ENCODE results near the gene BMS1.
A peak's percentile ranks its signal among the peaks of the same experiment; 100 is the strongest.
"Not testable (repeated sequence)": the region's sequence is repeated elsewhere in the genome, so short reads cannot be mapped to it uniquely, and the experiment has no call there.

The BMS1 gene

DNA sequence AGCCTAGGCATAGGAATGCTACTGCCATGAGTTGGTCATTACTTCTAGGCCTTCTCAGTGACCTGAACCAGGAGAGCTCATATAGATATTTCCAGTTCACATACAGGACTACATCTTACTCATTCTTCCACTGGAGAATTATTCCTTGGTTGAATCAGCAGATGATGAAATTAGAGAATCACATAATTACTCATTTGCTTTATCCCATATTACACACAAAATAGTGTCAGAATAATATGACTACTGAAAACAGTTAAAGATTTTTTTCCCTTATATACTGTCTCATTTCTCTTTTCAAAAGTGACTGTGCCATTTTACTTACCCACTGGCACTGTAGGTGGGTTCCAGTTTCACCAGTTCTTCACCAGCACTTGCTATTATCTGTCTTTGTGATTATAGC lies 18.5 kb downstream of the BMS1 start:
- no peak for DNase-seq

DNA sequence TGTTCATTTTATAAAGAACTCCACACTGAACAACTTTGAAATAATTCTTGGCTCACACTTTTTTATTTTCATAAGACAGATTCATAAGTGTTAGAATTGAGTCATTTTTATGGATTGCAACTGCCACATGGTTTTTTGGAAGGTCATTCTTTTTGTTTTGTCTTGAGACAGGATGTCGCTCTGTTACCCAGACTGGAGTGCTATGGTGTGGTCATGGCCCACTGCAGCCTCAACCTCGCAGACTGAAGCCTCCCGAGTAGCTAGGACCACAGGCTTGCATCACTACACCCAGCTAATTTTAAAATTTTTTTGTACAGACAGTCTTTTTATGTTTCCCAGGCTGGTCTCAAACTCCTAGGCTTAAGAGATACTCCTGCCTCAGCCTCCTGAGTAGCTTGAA lies 20.3 kb downstream of the BMS1 start:
- DNase-seq, result no peak

DNA sequence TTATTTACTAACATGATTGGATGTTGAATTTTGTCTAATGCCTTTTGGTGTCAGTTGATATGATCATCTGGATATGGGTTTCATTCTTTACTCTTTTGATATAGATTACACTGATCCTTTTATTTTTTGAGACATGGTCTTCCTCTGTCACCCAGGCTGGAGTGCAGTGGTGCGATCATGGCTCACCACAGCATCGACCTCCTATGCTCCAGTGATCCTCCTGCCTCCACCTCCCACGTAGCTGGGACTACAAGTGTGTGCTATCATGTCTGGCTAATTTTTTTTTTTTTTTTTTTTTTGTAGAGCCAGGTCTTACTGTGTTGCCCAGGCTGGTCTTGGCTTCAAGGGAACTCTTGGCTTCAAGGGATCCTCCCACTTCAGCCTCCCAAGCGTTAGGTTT lies 27.1 kb downstream of the BMS1 start:
- no peak for DNase-seq

DNA sequence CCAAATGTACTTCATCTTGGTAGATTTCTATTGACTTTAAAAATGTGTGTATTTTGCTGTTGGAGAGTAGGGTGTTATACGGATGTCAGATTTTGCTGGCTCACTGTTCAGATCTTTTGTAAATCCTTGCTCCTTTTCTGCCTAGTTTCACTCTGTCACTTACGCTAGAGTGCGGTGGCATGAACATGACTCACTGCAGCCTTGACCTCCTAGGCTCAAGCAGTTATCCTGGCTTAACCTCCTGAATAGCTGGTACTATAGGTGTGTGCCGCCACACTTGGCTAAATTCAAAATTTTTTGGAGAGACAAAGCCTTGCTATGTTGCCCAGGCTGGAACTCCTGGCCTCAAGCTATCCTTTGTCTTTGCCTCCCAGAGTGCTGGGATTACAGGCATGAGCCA lies 29.4 kb downstream of the BMS1 start:
- DNase-seq, result no peak

DNA sequence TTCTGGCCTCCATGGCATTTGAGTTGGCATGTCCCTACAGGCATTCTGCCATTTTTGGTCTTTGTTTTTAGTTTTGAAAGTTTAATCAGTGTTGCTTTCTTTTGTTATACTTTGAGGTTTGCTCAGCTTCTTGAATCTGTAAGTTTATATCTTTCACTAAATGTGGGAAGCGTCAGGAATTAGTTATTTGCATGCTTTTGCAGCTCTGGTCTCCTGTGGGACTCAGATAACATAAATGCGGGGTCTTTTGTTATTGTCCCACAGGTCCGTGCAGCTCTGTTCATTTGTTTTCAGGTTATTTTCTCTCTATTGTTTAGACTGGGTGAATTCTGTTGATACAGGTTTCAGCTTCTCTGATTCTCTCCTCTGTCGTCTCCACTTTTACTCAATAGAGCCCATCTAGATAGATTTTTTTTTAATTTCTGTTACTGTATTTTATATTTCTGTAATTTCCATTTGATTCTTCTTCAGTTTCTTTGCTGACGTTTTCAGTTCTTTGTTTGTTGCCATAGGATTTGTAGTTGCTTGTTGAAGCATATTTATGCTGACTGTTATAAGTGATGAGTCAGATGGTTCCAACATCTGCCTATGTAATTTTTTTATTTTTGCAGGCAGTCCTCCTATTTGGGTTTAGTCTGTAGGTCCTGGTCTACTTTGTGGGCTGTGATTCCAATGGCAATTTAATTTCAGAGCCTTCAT lies 31.5 kb downstream of the BMS1 start:
- not testable (repeated sequence) for DNase-seq

DNA sequence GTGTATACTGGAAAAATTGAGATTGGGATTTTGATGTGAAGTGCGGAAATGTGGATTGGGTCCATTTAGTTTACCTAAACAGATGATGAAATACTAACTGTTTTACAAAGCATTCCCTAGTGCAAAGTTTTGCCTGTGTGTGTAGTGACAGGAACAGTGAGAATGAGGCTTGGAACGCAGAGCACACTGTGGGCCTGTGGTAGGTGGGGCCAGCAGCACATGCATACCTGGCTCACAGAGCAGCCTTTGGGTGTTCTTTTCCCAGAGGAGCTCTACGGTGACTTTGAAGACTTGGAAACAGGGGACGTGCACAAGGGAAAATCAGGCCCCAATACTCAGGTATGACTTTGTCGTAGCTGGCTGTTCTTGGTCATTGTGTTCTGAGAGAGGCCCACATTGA lies 33.7 kb downstream of the BMS1 start:
- DNase-seq, result not testable (repeated sequence)

DNA sequence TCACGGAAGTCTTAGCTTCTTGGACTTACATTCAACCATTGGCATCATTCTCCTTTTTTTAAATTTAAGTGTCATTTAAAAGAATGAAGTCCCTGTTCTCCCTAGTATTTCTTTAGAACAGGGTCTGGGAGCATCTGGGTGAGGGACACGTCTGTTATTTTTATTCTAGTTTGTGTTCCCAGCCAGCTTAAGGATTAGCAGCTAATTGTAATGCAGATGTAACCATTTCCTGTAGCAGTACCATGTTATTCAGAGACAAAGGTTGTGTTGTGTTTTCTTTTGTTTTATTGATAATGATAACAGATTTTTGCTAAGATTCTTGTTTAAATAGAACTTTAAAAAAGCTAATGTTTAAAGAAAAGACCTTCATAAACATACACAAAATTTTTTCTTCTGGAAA lies 34.3 kb downstream of the BMS1 start:
- DNase-seq, result no peak

DNA sequence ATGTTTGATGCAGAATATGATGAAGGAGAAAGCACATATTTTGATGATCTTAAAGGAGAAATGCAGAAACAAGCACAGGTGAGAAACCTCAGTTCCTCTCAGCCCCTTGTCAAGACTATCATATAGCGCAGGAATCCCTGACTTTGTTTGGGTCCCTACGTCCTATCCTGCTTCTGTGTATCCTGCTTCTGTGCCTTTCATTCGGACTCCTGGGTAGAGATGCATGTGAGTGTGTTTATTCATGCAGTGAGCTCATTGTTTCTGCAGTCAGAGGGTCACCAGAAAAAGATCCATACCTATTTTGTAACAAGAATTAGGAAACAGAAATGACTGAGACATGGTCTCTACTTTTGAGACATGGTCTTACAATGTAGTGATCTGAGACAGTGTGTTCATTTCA lies 34.8 kb downstream of the BMS1 start:
- DNase-seq, result not testable (repeated sequence)

DNA sequence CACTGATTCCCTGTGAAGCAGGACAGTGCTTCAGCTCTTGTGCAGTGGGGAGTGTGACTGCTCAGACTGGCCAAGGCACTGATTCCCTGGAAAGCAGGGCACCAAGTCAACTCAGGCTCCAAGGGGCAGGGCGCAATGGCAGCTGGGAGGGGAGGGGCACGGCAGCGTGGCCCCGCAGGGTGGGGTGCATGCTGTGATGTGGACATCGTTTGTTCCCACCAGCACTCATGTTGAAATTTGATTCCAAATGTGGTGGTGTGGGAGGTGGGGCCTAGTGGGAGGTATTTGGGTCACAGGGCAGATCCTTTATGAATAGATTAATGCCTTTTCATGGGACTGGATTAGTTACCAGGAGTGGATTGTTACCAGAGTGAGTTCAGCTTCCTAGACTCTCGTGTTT lies 44.2 kb downstream of the BMS1 start:
- not testable (repeated sequence) for DNase-seq

DNA sequence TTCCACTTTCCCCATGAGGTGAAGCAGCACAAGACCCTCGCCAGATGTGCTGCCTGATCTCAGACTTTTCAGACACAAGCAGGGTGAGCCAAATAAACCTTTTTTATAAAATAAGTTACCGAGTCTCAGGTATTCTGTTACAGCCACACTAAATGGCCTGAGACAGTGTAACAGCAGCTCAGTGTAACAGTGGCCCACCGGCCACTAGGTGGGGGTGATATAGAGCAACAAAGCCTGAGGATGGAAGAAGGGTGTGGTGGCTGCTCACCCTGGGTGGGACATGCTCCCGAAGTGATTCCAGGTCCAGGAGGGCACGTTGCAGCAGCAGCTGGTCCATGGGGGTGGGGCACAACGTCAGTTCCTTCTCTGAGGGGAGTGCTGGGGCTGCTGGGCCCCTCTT lies 44.6 kb downstream of the BMS1 start:
- no peak for DNase-seq

DNA sequence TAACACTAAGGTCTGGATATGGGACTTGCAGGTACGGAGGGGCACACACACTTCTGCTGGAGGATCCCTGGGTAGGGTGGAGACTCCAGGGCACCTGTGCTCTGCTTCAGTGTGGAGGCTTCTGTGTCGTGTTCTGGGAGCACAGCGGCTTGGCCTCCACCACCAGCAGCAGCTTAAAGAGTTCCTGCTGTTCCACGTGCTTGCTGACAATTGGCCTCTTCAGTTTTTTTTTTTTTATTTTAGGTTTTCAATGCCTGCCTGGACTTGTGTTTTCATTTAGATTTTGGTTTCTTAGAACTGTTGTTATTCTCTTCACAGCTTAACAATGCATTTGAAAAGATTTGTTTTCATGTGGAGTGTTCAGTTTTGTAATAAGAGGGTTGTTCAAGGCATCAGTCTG lies 45.8 kb downstream of the BMS1 start:
- not testable (repeated sequence) for DNase-seq

DNA sequence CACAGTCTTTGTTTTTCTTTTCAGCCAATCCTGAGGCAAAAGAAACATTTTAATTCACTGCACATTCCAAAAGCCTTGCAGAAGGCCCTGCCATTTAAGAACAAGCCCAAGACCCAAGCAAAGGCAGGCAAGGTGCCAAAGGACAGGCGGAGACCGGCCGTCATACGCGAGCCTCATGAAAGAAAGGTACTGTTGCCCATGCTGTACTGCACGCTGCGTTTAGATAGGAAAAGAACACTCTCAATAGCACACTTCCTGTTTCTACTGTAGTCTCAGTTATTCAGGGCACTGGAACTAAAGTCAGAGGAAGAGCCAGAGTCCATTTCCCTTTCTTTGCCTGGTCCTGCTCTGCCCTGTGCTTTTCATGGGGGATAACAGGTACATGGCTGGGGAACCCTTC lies 47.6 kb downstream of the BMS1 start:
- DNase-seq, result no peak

DNA sequence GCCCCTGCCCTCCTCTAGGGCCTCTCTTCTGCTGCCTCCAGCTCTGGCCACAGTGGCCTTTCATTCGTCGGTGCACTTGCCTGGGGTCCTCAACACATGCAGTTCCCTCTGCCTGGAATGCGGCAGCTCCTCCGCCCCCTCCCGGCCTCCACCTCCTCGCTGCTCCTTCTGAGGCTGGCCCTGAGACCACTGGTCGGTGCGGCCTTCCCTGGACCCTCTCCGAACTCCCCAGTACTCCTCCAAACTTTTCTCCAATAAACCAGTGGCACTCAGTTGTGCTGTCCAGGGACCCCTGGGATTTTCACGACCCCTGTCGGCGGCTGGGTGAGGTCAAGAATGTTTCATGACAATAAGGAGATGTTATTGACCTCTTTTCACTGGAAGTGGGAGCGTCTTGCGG lies 53.5 kb downstream of the BMS1 start:
- no peak for DNase-seq

DNA sequence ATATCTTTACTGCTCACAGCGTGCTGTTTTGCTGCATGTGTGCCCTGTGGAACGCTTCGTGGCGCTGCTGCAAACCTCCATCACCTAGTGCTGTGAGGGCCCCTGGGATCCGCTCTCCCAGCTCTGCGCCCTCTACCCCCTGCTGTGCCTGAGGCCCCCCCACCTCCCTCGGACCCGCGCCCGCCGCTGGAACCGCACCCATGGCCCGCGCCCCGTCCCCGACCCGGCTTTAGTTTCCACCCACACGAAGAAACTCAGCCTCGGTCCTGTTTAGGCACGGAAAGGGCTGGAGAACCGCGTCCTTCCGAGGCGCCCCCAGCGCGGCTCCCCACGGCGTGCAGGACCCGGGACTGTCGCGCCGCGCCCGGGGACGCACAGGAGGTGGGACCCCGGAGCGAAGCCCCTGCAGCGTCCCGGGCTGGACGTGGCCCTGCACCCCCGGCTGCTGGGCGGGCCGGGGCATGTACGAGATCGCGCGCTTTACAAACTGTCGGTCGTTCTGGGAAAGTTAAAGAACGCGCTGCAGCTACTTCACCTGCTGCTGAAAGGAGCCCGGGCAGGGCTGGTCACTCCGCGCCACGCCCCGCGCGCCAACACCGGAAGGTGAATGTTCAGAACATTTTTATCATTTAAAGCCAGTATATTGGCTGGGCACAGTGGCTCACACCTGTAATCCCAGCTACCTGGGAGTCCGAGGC lies 54.3 kb downstream of the BMS1 start:
- DNase-seq, result no peak

DNA sequence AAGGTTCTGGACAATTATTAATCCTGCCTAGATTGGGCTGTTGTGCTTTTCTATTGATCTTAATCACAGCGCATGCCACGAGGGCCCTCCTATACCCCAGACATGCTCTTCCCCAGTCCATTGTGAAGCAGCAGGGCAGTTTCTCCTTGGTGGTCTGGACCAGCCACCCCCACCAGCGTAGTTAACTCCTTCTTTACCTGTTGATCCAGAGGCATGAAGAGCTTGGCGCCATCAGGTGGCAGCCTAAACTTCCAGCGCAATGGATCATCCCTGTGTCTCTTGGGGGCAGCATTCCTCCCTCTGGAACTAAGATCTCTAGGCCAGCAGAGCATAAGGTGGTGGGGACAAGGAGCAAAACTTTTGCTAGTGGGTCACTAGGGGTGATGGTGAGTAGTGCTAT lies 62.2 kb downstream of the BMS1 start:
- DNase-seq, result not testable (repeated sequence)

DNA sequence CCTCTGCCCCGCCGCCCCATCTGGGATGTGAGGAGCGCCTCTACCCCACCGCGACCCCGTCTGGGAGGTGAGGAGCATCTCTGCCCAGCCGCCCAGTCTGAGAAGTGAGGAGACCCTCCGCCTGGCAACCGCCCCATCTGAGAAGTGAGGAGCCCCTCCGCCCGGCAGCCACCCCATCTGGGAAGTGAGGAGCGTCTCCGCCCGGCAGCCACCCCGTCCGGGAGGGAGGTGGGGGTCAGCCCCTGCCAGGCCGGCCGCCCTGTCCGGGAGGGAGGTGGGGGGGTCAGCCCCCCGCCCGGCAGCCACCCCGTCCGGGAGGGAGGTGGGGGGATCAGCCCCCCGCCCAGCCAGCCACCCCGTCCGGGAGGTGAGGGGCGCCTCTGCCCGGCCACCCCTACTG lies 64.7 kb downstream of the BMS1 start:
- DNase-seq, result not testable (repeated sequence)

DNA sequence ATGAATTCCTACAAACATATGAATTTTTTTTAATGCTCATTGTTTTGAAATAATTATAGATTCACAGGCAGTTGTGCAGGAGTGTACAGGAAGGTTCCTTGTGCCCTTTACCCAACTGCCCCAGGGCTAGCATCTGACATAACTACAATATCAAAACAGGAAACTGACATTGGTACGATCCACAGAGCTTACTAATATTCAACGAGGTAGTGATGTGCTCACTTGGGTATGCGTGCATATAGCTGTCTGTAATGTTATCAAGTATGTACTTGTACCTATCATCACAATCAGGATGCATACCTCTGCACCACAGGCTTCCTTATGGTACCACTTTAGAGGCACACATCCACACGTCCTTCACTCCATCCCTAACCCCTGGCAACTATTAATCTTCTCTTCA lies 68.3 kb downstream of the BMS1 start:
- DNase-seq, result no peak

DNA sequence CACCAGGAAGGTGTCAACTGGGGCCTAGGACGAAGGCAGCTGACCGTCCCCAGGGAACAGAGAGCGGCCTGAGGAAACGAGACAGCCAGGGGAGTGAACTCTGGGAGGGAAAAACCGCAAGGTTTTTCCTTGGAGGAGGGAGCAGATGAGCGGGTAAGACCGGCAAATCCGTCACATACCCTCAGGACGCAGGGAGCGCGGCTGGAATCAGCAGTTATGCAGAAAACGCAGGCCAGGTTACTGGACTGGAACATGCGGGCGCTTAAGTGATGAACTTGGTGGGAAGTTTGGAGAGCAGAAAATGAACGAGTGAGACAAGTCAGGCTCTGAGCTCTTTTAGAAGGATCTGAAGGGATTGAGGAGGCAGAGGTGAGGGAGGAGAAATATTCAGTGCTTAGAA lies 76.7 kb downstream of the BMS1 start:
- no peak for DNase-seq

DNA sequence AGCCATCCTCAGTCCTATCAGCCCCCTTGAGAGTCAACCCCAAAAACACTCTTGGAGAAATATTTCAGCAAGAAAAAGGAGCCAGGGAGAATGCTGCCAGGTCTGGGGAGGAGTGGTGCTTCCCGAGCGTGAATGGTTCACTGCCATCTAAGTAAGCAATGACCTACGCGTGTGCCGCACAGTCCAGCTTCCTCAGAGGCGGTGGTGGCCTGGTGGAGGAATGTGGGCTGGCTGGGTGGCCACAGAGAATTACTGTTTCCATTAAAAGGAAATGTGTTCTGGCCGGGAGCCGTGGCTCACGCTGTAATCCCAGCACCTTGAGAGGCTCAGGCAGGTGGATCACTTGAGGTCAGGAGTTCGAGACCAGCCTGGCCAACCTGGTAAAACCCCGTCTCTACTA lies 77.4 kb downstream of the BMS1 start:
- DNase-seq, result not testable (repeated sequence)

DNA sequence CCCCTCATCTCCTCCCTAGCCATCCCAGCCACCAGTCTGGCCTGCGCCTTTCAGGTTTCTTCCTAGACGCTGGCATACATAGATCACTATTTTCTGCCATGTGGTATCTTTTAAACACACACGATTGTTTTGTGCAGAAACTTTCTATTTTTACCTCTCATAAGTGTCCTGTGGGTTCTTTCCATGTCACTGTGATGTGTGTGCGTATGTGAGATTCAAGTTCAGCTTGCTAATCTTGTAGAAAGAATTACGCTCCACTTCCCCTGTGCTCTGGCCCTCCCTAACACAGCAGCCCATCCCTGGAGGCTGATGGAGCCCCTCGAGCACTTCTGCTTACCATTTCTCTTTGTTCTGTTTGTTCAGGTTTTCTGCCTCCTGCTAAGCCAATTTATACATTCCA lies 80.2 kb downstream of the BMS1 start:
- DNase-seq, result not testable (repeated sequence)

DNA sequence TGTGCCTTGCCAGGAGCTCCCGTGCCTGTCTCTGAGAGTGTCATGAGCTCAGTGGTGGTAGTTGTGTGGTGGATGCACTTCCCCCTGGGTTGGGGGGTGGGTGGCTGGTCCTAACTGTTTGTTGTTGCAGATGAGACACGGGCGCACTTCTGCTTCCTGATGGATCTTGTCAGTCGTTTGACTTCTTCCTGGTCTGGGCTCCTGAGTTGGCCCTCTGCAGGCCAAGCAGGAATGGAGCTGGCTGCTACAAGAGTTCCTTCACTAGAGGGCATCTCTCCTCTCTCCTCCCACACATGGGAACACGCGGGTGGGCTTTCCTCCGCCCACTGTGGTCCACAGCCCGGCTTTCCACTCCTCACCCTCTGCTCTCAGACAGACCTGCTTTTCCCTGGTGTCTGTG lies 82.0 kb downstream of the BMS1 start:
- no peak for DNase-seq

DNA sequence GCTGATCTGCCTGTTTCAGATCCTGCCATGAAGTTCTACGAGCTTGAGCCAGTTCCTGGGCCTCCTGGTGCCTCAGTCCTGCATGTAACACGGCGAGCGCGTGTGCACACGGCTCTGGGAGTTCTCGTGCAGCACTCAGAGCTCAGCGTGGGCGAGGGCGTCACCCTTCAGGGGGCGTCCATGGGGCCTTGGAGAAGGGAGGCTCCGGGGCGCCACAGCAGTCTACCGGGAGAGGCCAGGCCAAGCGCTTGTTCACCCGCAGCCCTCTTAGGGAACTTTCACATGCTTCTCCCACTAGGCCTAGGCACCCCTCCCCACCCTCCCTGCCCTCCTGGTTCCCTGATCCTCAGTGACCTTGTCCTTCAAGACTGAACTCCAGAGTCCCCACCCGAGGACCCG lies 83.1 kb downstream of the BMS1 start:
- no peak for DNase-seq

DNA sequence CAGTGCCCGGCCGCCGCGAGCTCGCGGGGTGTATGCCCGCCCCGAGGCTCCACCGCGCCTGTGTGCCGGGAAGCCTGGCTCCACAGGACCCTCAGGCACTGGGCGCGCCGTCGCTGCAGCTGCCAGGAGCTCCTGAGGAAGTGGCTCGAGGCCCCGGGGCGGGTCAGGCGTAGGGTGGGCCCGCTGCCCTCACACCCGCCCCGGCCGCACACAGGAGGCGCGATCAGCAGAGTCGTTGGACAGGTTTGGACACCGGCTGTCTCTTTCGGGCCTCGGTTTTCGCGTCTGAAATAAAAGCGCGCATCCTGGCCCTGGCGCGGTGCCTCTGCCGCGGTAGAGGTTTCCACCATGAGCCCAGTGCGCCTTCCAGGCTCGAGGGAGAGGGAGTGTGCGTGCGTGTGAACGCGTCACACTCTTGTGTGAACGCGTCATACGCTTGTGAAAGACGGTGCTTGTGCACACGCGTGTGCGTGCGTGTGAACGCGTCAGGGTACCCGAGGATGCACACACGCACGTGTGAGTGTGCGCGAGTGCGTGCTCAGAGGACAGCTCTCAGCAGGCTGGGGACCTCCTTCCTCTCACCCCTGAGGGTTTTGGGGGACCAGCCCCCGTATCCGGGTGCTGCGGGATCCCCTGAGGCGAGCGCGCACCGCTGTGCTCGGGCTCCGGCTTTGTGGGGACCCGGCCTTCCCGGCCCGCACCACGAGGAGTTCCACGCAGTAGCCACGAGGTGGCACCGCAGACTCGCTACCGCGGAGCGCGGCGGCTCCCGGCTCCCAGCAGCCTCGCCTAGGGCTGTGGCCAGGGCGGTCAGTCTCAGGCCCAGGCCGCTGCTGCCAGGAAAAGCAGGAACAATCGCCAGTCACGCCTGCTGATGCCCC lies 83.8 kb downstream of the BMS1 start:
- DNase-seq, result peak; percentile 11 to 18

DNA sequence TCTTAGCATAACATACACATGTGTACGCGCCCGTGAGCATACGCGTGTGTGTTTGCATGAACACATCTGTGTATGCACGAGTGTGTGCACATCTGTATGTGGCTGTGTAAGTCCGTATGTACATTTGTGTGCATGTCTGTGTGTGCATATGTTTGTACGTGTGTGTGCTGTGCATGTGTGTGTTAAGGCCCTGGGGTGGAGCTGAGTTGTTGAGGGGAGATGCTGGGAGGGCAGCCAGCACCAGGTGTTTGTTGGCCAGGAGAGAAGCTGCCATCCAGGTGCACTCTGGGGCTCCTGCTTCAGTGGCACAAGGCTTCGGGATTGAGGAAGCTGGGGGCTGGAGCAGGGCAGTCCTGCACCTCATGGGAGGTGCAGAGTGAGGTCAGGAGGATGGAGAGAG lies 85.0 kb downstream of the BMS1 start:
- DNase-seq, result no peak

All from activated CD4-positive, alpha-beta T cell treated with anti-CD3 and anti-CD28 coated beads for 4 hours (primary cell).